H1 (cell line): ENCODE data around the gene RTN4RL1. TPM values are rescaled to one million over a fixed set of nuclear protein-coding genes. Genes with fewer than 3 reads are reported as not detected.
A peak's percentile ranks its signal among the peaks of the same experiment; 100 is the strongest.

Experiments used
- CTCF ChIA-PET: fragments of 300-600 bp; sonication (Branson Sonifier 250); formaldehyde crosslinking; loops from one replicate; lab custom pipeline; 2021; ENCODE audit not compliant: partially characterized antibody; lab: Charles Lee
- POLR2A ChIA-PET: fragments of 300-600 bp; sonication (Branson Sonifier 250); formaldehyde crosslinking; loops from one replicate; lab custom pipeline; 2021; ENCODE audit warnings: inconsistent platforms; ENCODE audit not compliant: partially characterized antibody; lab: Charles Lee
- DNase-seq, 2 experiments: peaks; one replicate each; pipeline versions ENCODE4 v3.0.0 to v3.0.0-alpha.2; 2010 to 2022; ENCODE audit warnings: low spot score in 2 of 2, low read depth in 1 of 2, mixed read lengths in 1 of 2
- FAIRE-seq: peaks from 2 replicates; lab custom pipeline; 2011; peaks lifted over from hg19 to GRCh38; lab: Jason Lieb, UNC
- H2AFZ ChIP-seq: 2 replicates; pipeline ENCODE4 v1.8.1; 2012; ENCODE audit warnings: low read length, inconsistent platforms
- H2AK5ac ChIP-seq: 2 replicates; pipeline ENCODE4 v1.6.1; 2013; ENCODE audit warnings: low read depth, low read length
- H2BK120ac ChIP-seq: replicated peaks from 2 replicates; pipeline ENCODE3; 2013; ENCODE audit warnings: low read depth, low read length, inconsistent platforms
- H2BK12ac ChIP-seq: 2 replicates; pipeline ENCODE4 v1.6.1; 2013; ENCODE audit warnings: low read depth, low read length
- H2BK15ac ChIP-seq: 2 replicates; pipeline ENCODE4 v1.6.1; 2013; ENCODE audit warnings: low read length
- H2BK20ac ChIP-seq: 2 replicates; pipeline ENCODE4 v1.6.1; 2013; ENCODE audit warnings: low read length
- H2BK5ac ChIP-seq: 2 replicates; pipeline ENCODE4 v1.6.1; 2013; ENCODE audit warnings: low read depth, low read length
- H3K14ac ChIP-seq: 2 replicates; pipeline ENCODE4 v1.6.1; 2013; ENCODE audit warnings: inconsistent platforms; ENCODE audit not compliant: insufficient read length
- H3K18ac ChIP-seq: 2 replicates; pipeline ENCODE4 v1.6.1; 2013; ENCODE audit warnings: low read length; ENCODE audit errors: extremely low read depth
- H3K23ac ChIP-seq: 2 replicates; pipeline ENCODE4 v1.6.1; 2013; ENCODE audit warnings: inconsistent platforms; ENCODE audit not compliant: insufficient read length
- H3K23me2 ChIP-seq: 2 replicates; pipeline ENCODE4 v1.6.1; 2013; ENCODE audit warnings: low read depth, low read length
- H3K27ac ChIP-seq: 2 replicates; pipeline ENCODE4 v1.6.1; 2011; ENCODE audit warnings: low read depth, low read length, inconsistent platforms
- H3K27me3 ChIP-seq, 4 experiments: replicated peaks in 1 of 4; 1 replicate in 1 of 4; 2 replicates in 3 of 4; pipeline versions ENCODE4 v1.6.1 to v1.8.1; 2011 to 2013; ENCODE audit warnings: low read length in 3 of 4, mild to moderate bottlenecking in 3 of 4, inconsistent platforms in 2 of 4, mixed read lengths in 2 of 4, moderate library complexity in 1 of 4; ENCODE audit not compliant: control insufficient read depth in 3 of 4, insufficient read depth in 3 of 4; ENCODE audit errors: extremely low read depth in 1 of 4
- H3K36me3 ChIP-seq, 4 experiments: 2 replicates each; pipeline versions ENCODE4 v1.6.1 to v1.8.1; 2011 to 2013; ENCODE audit warnings: mild to moderate bottlenecking in 4 of 4, low read length in 3 of 4, moderate library complexity in 2 of 4, control low read depth in 1 of 4, inconsistent platforms in 1 of 4; ENCODE audit not compliant: insufficient read depth in 4 of 4, control insufficient read depth in 2 of 4
- H3K4ac ChIP-seq: replicated peaks from 2 replicates; pipeline ENCODE3; 2013; ENCODE audit warnings: low read length, low read depth, mixed read lengths, inconsistent platforms; ENCODE audit not compliant: insufficient read length
- H3K4me1 ChIP-seq, 4 experiments: replicated peaks in 1 of 4; 1 replicate in 1 of 4; 2 replicates in 3 of 4; pipeline versions ENCODE4 v1.6.1 to v1.8.1; 2011 to 2013; ENCODE audit warnings: low read length in 3 of 4, inconsistent platforms in 2 of 4, mixed read lengths in 1 of 4; ENCODE audit not compliant: insufficient read depth in 4 of 4, control insufficient read depth in 3 of 4
- H3K4me2 ChIP-seq, 2 experiments: 2 replicates each; pipeline versions ENCODE4 v1.6.1 to v1.8.1; 2011 to 2013; ENCODE audit warnings: low read depth in 2 of 2, low read length in 2 of 2, control low read depth in 1 of 2, inconsistent platforms in 1 of 2, mild to moderate bottlenecking in 1 of 2; ENCODE audit not compliant: insufficient read depth in 1 of 2
- H3K4me3 ChIP-seq, 4 experiments: fragments of 200-600, 300-600 bp in 1 of 4; sonication (generic), shearing (Covaris generic), sonication (Bioruptor Twin) in 1 of 4; 2 replicates each; pipeline versions ENCODE4 v1.5.1 to v1.8.1; 2011 to 2016; ENCODE audit warnings: low read length in 4 of 4, low read depth in 3 of 4, control low read depth in 2 of 4, inconsistent platforms in 2 of 4, mild to moderate bottlenecking in 2 of 4, mixed read lengths in 1 of 4, moderate library complexity in 1 of 4; ENCODE audit not compliant: insufficient read depth in 2 of 4; ENCODE audit errors: extremely low read depth in 1 of 4
- H3K56ac ChIP-seq: replicated peaks from 2 replicates; pipeline ENCODE3; 2013; ENCODE audit warnings: low read depth, mild to moderate bottlenecking, mixed read lengths, low read length, inconsistent platforms; ENCODE audit not compliant: insufficient read length
- H3K79me1 ChIP-seq: 2 replicates; pipeline ENCODE4 v1.6.1; 2013; ENCODE audit warnings: low read depth, low read length, control low read depth
- H3K79me2 ChIP-seq, 2 experiments: 2 replicates each; pipeline versions ENCODE4 v1.6.1 to v1.8.1; 2012 to 2013; ENCODE audit warnings: low read length in 2 of 2, mild to moderate bottlenecking in 2 of 2, inconsistent platforms in 1 of 2; ENCODE audit not compliant: insufficient read depth in 2 of 2, control insufficient read depth in 1 of 2
- H3K9ac ChIP-seq, 4 experiments: replicated peaks in 1 of 4; 1 replicate in 1 of 4; 2 replicates in 3 of 4; pipeline versions ENCODE4 v1.6.1 to v1.8.1; 2011 to 2013; ENCODE audit warnings: low read depth in 3 of 4, low read length in 3 of 4, control low read depth in 2 of 4, mild to moderate bottlenecking in 2 of 4, moderate library complexity in 2 of 4, inconsistent platforms in 1 of 4; ENCODE audit errors: extremely low read depth in 1 of 4
- H3K9me3 ChIP-seq, 2 experiments: 2 replicates each; pipeline versions ENCODE4 v1.6.1 to v1.8.1; 2012 to 2013; ENCODE audit warnings: mild to moderate bottlenecking in 2 of 2, moderate library complexity in 2 of 2, control low read depth in 1 of 2, inconsistent platforms in 1 of 2, low read depth in 1 of 2, low read length in 1 of 2, mixed read lengths in 1 of 2; ENCODE audit not compliant: insufficient read depth in 2 of 2
- H4K20me1 ChIP-seq, 2 experiments: replicated peaks in 1 of 2; 2 replicates each; pipeline versions ENCODE3 to v1.8.1; 2011 to 2013; ENCODE audit warnings: inconsistent platforms in 2 of 2, low read length in 2 of 2, mild to moderate bottlenecking in 1 of 2; ENCODE audit not compliant: insufficient read depth in 2 of 2, control insufficient read depth in 1 of 2
- H4K5ac ChIP-seq: 2 replicates; pipeline ENCODE4 v1.6.1; 2013; ENCODE audit warnings: low read length, low read depth, mixed read lengths, inconsistent platforms; ENCODE audit not compliant: insufficient read length
- H4K8ac ChIP-seq: 2 replicates; pipeline ENCODE4 v1.8.0; 2013; ENCODE audit warnings: mild to moderate bottlenecking, moderate library complexity, low read length, inconsistent platforms; ENCODE audit not compliant: insufficient read depth; ENCODE audit errors: extremely low read depth
- H4K91ac ChIP-seq: replicated peaks from 2 replicates; pipeline ENCODE3; 2013; ENCODE audit warnings: low read length, mixed read lengths, inconsistent platforms; ENCODE audit not compliant: insufficient read length
- EGR1 ChIP-seq: IDR thresholded peaks from 2 replicates; pipeline ENCODE4 v1.6.1; 2011; ENCODE audit warnings: low read depth, low read length, borderline replicate concordance
- MAX ChIP-seq: IDR thresholded peaks from 2 replicates; pipeline ENCODE4 v1.6.1; 2012; ENCODE audit warnings: inconsistent platforms
- WGBS, 2 experiments: shearing (Covaris generic) in 1 of 2; methylation state at CpG; one replicate each; pipeline versions ENCODE4 v1.1.6 to v1.1.7; 2013 to 2015; ENCODE audit warnings: low lambda C conversion rate in 2 of 2, mixed read lengths in 2 of 2, inconsistent platforms in 1 of 2, low coverage in 1 of 2, missing lambda C conversion rate in 1 of 2; ENCODE audit not compliant: insufficient replicate concordance in 2 of 2, insufficient coverage in 1 of 2, insufficient read length in 1 of 2; ENCODE audit errors: extremely low coverage in 1 of 2, missing lambda C conversion rate in 1 of 2; 5-methylcytosine and 5-hydroxymethylcytosine counted together
- polyA plus RNA-seq, 7 experiments: library from polyadenylated mRNA; depleted of rRNA in 3 of 7; stranded (reverse) in 5 of 7; unstranded in 2 of 7; fragments of >200 nt in 5 of 7; fragments of 200-250 nt in 2 of 7; gene quantifications; 1 replicate in 5 of 7; 2 replicates in 1 of 7; 4 replicates in 1 of 7; pipeline versions ENCODE4 v1.2.1 to v1.2.3, GENCODE V29; 2011 to 2013; ENCODE audit warnings: missing spikeins in 2 of 7, mixed read lengths in 2 of 7
- total RNA-seq: library from RNA; stranded (reverse); fragmentation: NEBNext Ultra II Directional; extraction: Animal tissue kit (Norgen Biotek cat#: 25700); gene quantifications from 2 replicates; pipeline ENCODE4 v1.2.1, GENCODE V29; 2021
- TF ChIP-seq, protein P1 (sequence below): IDR thresholded peaks from 2 replicates; pipeline ENCODE4 v1.6.1; 2012; ENCODE audit warnings: inconsistent platforms
- TF ChIP-seq, protein P2 (sequence below): IDR thresholded peaks from 2 replicates; pipeline ENCODE4 v1.6.1; 2011; ENCODE audit warnings: low read length, improper control_type of control experiment

Gene RTN4RL1
- total and polyA plus RNA-seq, 2 of the 8 experiments (the other 6 are each of a cell fraction or from before 2014, with no cell fraction given) = 0.09 TPM; not detected in 1

DNA sequence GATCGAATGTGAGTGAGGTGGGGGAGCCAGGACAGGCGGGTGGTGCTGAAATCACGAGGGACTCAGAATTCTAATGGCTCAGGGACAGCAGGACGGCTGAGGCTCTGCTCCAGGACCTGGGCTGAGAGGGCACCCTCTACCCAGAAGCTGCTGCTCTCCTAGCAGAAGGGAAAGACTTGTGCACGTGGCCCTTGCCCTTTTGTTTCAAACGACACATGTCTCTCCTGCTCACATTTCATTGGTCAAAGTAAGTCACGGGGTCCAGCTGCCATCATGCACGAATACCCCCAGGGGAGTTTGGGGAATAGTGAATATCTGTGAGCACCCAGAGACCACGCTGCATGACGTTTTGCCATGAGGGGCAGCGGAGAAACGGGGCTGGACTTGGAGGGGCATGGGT is 73.2 kb downstream of the RTN4RL1 start:
- Histone ChIP-seq H3K4me2 (no peak overlapping the region), H3K9me3 (no peaks in the 10 kb centered on the region), H3K4me3 (no peak overlapping the region), H4K20me1 (peaks cover 0 to 3% of the 10 kb centered on the region in 2 experiments), H3K14ac (no peak overlapping the region), H4K91ac (peak overlapping the region; percentile 85), H2AFZ (peak overlapping the region; percentile 81; the same call in 1 of the 2 replicates), H3K36me3 (no peaks in the 10 kb centered on the region), H3K79me2 (no peaks in the 10 kb centered on the region), H3K79me1 (no peaks in the 10 kb centered on the region), H3K4ac (no peak overlapping the region), H3K27me3 (no peaks in the 10 kb centered on the region), H3K56ac (no peak overlapping the region), H3K27ac (no peak overlapping the region), H3K9ac (peak overlapping the region in 1 of 4 experiments; percentile 10; a peak in 1 of 7 replicates), H4K8ac (no peak overlapping the region), H2BK15ac (no peak overlapping the region), H2BK20ac (no peak overlapping the region), H2BK5ac (no peak overlapping the region), H2BK120ac (no peak overlapping the region), H3K18ac (no peak overlapping the region), H2AK5ac (no peak overlapping the region), H3K23me2 (no peaks in the 10 kb centered on the region), H4K5ac (no peak overlapping the region), H3K23ac (no peak overlapping the region), H2BK12ac (no peak overlapping the region), H3K4me1 (0 out of 7 replicates have a peak, but pooled peaks cover 0 to 2% (median 0%) of the 10 kb centered on the region in 4 experiments)
- CTCF ChIA-PET = interaction anchor here (3.3 kb wide), 1 partner anchor 14 kb away, joined by 11 read pairs; no protein-coding TSS in a partner anchor
- no peak for FAIRE-seq
- 77% methylated on average over 12 of the region's 12 CpGs; no CpG with 5 or more reads in 1 of the 2 experiments for WGBS, 2 experiments
- no peak for DNase-seq
- TF ChIP-seq, protein P1, sequence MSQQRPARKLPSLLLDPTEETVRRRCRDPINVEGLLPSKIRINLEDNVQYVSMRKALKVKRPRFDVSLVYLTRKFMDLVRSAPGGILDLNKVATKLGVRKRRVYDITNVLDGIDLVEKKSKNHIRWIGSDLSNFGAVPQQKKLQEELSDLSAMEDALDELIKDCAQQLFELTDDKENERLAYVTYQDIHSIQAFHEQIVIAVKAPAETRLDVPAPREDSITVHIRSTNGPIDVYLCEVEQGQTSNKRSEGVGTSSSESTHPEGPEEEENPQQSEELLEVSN = peak; percentile 50; the same call in 1 of the 2 replicates
- peak; percentile 67 for TF ChIP-seq MAX
- no peak for TF ChIP-seq EGR1
- TF ChIP-seq, protein P2, sequence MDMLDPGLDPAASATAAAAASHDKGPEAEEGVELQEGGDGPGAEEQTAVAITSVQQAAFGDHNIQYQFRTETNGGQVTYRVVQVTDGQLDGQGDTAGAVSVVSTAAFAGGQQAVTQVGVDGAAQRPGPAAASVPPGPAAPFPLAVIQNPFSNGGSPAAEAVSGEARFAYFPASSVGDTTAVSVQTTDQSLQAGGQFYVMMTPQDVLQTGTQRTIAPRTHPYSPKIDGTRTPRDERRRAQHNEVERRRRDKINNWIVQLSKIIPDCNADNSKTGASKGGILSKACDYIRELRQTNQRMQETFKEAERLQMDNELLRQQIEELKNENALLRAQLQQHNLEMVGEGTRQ = peak; percentile 46; the same call in 1 of the 2 replicates
- POLR2A ChIA-PET = no interaction called here
